ENCODE measurements around the gene EBF3.

DNA sequence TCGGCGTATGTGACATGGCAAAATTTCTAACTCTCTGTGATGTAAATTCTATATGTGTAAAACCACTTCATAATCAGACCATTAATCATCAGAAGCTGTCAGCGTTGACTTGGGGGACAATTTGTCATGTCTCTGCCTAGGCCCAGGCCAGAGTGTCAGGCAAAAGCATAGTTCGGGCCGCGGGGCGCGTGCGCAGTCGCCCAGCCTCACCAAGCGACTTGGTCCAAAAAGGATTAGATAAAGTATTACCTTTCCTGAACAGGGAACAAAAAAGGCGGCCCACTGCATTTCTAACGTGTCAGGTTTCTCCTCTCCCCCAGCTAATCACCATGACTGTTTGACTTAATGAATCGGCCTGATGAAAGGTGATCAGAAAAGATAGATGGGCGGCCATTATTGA is 114.2 kb downstream of the EBF3 start:
- TF ChIP-seq, protein P1, sequence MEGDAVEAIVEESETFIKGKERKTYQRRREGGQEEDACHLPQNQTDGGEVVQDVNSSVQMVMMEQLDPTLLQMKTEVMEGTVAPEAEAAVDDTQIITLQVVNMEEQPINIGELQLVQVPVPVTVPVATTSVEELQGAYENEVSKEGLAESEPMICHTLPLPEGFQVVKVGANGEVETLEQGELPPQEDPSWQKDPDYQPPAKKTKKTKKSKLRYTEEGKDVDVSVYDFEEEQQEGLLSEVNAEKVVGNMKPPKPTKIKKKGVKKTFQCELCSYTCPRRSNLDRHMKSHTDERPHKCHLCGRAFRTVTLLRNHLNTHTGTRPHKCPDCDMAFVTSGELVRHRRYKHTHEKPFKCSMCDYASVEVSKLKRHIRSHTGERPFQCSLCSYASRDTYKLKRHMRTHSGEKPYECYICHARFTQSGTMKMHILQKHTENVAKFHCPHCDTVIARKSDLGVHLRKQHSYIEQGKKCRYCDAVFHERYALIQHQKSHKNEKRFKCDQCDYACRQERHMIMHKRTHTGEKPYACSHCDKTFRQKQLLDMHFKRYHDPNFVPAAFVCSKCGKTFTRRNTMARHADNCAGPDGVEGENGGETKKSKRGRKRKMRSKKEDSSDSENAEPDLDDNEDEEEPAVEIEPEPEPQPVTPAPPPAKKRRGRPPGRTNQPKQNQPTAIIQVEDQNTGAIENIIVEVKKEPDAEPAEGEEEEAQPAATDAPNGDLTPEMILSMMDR (conservative IDR thresholded peaks at IDR 0.05; ENCODE audit: low read depth in 2 of 2) = no peak
- TF ChIP-seq, protein P2, sequence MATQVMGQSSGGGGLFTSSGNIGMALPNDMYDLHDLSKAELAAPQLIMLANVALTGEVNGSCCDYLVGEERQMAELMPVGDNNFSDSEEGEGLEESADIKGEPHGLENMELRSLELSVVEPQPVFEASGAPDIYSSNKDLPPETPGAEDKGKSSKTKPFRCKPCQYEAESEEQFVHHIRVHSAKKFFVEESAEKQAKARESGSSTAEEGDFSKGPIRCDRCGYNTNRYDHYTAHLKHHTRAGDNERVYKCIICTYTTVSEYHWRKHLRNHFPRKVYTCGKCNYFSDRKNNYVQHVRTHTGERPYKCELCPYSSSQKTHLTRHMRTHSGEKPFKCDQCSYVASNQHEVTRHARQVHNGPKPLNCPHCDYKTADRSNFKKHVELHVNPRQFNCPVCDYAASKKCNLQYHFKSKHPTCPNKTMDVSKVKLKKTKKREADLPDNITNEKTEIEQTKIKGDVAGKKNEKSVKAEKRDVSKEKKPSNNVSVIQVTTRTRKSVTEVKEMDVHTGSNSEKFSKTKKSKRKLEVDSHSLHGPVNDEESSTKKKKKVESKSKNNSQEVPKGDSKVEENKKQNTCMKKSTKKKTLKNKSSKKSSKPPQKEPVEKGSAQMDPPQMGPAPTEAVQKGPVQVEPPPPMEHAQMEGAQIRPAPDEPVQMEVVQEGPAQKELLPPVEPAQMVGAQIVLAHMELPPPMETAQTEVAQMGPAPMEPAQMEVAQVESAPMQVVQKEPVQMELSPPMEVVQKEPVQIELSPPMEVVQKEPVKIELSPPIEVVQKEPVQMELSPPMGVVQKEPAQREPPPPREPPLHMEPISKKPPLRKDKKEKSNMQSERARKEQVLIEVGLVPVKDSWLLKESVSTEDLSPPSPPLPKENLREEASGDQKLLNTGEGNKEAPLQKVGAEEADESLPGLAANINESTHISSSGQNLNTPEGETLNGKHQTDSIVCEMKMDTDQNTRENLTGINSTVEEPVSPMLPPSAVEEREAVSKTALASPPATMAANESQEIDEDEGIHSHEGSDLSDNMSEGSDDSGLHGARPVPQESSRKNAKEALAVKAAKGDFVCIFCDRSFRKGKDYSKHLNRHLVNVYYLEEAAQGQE (IDR thresholded peaks at IDR 0.05; ENCODE audit: unreplicated experiment) = no peak
- TF ChIP-seq EZH2 (IDR thresholded peaks at IDR 0.05; ENCODE audit: low read depth, unreplicated experiment) = no peak
